GM21786 (cell line): ENCODE results near the gene TRIAP1.

Source experiments
- ATAC-seq: cut with Tn5 transposase; IDR thresholded peaks from one replicate; pipeline ENCODE4 v1.9.1; 2021; ENCODE audit not compliant: unreplicated experiment

Gene TRIAP1

DNA sequence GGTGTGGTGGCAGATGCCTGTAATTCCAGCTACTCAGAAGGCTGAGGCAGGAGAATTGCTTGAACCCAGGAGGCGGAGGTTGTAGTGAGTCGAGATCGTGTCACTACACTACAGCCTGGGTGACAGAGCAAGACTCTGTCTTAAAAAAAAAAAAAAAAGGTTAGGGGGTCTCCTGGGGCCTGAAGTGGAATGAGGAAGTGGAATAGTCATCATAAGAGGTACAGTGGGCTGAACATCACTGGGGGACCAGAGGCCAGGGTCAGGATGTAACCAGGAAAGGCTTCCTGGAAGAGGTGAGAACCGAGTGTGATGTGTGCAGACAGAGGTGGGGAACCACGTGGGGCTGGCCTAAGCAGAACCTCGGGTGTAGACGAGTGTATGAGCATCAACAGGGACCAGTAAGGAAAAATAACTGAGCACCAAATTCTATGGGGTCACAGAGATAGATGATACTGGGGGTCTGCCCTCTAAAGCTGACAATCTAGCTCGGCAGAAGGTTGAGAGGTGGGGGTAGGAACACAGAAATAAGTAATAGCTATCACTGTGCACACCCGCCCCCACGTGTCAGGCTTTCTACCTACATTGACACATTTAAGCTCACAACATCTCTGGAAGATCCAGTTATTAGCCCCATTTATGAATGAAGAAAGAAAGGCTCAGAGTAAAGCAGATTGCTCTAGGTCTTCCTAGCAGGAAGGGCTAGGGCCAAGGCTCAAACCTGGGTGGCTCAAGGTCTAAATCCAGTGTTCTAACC is 13.2 kb downstream of the TRIAP1 start:
- ATAC-seq, result no peak

DNA sequence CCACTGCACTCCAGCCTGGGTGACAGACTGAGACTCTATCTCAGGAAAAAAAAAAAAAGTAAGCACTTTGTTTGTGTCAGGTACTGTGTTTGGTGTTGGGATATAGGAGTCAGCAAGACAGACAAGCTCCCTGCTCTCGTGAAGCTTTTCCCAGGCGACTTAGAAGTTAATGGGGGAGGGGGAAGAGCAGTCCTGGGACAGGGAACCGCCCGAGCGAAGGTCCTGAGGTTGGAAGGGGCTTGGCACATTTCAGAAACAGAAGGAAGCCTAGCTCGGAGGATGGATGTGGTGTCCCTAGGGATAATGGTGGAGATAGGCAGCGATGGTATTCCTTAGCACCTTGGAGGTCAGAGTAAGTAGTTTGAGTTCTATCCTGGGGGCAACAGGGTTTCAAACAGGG is 16.8 kb downstream of the TRIAP1 start:
- no peak for ATAC-seq

DNA sequence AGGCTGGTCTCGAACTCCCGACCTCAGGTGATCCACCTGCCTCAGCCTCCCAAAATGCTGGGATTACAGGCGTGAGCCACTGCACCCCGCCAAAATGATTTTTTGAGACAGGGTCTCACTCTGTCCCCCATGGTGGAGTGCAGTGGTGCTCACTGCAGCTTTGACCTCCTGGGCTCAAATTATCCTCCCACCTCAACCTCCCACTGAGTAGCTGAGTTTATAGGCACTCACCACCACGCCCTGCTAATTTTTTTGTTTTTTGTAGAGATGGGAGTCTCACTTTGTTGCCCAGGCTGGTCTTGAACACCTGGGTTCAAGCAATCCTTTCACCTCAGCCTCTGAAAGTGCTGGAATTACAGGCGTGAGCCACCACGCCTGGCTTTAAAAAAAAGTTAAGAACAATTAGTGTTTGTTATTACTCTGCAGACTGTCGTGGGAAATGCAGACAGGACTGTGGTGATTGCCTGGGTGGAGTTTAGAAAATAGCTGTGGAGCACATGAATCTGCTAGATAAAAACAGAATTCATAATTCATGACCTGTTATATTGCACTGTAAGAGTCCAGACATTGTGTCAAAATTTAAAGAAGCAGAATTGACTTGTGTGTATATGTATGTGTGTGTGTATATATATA is 17.5 kb downstream of the TRIAP1 start:
- ATAC-seq, result no peak

DNA sequence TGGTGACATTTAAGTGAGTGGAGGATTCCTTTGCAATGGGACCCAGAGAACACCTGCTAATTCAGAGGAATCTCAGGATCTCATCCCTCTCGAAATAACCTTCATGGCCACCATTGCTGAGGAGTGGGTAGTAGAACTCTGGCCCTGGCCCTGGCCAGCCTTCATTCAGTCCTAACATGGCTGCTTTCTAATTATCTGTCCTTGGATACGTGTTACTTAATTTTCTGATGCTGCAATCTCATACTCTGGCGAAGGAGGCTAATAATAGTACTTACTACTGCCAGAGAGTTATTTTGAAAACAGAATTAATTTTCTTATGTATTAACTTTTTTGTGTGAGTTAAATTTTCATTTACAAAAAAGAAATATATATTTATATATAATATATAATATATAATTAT is 20.4 kb downstream of the TRIAP1 start:
- no peak for ATAC-seq

DNA sequence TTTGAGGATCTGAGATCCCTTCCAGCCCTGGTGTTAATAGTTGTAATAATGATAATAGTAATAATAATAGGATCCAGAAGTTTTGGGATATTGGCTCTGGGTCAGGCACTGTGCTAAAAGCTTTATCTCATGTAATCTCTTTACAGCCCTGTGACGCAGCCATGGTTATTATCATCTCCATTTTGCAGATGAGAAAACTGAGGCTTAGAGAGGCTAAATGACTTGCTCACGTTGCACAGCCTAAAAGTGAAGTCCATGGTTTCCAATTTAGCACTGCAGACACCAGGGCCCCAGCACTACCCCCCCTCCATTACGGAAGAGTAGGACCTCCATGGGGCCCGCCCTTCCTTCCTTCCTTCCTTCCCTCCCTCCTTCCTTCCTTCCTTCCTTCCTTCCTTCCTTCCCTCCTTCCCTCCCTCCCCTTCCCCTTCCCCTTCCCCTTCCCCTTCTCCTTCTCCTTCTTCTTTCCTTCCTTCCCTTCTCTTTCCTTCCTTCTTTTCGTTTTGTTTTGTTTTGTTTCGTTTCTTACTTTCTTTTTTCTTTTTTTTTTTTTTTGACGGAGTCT is 23.2 kb downstream of the TRIAP1 start:
- no peak for ATAC-seq

DNA sequence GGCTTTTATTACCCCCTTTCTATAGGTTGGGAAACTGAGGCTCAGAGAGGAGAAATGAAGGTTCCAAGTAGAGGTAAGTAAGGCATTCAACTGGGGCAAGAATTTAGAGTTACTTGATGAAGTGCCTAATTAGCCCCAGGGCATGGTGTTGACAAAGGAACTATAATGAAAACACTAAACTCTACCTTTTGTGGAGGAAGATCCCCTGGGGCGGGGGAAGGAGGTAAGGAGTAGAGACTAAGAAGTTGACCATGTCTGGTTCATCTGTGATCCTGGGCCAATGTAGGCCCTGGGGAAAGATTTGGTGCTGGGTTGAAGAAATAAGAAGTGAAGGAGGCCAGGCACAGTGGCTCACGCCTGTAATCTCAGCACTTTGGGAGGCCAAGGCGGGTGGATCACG is 24.5 kb downstream of the TRIAP1 start:
- ATAC-seq, result no peak

DNA sequence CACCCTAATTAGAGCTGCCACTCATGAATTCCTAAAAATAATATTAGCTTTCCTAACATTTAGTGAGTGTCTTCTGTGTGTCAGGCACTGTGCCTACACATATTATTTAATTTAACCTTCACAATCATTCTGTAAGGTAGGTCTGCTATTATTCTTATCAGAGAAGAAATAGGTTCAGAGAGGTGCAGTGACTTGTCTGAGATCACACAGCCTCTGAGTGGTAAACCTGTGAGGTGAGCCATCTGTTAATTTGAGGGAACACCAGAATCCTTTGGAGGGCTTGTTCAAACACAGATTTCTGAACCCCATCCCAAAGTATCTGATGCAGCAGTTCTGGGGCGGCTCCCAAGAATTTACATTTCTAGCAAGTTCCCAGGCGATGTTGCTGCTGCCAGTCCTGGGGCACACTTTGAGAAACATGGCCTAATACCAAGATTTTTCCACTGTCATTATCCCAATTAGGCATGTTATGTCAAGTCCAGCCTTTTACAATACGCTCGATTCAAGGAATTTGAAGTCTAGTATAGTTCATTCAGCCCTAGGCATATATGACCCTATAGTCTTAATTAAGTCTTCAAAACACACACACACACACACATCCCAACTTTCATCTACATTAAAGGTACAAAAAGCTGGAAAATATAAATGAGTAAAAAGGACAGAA is 28.1 kb downstream of the TRIAP1 start:
- no peak for ATAC-seq

DNA sequence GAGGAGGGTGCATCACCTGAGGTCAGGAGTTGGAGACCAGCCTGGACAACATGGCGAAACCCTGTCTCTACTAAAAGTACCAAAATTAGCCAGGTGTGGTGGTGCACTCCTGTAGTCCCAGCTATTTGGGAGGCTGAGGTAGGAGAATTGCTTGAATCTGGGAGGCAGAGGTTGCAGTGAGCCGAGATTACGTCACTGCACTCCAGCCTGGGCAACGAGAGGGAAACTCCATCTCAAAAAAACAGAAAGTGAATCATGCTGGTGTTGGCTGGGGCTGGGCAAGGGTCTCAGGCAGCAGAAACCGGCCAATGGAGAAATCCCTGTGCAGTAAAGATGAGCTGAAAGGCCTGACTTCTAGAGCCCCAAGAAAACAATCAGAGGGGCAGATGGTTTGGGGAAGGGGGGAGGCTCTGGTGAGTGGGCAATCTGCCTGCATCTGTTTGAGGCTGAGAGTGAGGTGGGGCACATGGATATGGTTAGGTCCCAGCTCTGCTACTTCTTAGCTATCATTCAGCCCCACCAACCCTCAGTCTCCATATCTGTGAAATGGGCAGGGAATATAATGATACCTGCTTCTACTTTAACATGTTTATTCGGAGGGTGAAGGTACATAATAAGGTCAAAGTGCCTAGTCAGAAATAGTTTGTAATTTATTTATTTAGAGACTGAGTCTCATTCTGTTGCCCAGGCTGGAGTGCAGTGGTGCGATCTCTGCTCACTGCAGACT is 29.5 kb downstream of the TRIAP1 start:
- no peak for ATAC-seq

DNA sequence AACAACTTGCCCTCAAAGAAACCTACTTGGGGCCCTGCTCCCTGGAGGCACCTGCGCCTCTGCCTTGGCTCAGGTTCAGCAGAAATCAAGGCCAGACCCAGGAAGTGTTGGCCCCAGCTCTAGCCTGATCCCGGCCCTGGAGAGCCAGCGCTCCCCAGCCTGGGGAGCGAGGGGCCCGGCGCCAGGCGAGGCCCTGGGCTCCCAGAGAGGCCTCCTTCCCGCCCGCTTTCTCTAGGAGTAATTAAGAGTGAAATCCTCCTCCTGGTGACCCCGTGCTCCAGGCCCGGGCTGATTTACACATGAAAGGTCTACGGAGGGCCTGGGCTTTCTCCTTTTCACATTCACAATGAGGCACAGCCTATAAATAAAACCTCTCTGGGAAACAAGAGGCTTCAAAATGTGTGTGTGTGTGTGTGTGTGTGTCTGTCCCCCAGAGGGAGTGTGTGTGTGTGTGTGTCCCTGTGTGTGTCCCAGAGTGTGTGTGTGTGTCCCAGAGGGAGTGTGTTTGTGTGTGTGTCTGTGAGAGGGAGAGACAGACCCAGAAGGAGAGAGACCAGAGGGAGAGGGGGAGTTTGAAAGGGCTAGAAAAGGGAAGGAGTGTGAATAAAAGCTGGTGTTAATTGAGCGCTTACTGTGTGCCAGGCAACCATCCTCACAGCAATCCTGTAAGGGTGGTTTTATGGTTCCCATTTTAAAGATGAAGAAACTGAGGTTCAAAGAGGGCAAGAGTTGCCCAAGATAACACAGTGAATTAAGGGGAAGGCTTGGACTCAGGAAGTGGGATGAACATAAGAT is 32.1 kb downstream of the TRIAP1 start:
- no peak for ATAC-seq

DNA sequence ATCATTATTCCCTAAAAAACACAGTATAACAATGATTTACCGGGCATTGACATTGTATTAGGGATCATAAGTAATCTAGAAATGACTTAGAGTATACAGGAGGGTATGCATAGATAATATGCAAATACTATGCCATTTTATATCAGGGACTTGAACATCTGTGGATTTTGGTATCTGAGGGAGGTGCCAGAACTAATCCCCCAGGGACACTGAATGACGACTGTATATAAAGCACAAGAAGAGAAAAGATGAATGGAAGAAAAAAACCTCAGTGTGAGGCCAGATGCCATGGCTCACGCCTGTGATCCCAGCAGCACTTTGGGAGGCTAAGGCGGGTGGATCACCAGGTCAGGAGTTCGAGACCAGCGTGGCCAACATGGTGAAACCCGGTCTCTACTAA is 33.8 kb downstream of the TRIAP1 start:
- no peak for ATAC-seq

DNA sequence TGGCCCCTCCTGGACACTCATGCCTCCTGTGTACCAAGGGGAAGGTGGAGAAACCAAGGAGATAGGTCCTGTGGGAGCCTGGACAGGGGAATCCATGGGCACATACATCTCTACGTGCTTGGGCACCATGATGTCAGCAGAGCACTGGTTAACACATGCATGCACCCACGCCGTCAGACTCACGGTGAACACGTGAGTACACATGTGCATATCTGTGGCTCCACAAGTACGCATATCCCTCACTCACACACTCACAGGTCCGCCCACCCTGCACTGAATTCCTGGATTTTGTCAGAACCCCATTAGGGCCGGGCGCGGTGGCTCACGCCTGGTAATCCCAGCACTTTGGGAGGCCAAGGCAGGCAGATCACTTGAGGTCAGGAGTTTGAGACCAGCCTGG is 37.4 kb downstream of the TRIAP1 start:
- ATAC-seq, result no peak

DNA sequence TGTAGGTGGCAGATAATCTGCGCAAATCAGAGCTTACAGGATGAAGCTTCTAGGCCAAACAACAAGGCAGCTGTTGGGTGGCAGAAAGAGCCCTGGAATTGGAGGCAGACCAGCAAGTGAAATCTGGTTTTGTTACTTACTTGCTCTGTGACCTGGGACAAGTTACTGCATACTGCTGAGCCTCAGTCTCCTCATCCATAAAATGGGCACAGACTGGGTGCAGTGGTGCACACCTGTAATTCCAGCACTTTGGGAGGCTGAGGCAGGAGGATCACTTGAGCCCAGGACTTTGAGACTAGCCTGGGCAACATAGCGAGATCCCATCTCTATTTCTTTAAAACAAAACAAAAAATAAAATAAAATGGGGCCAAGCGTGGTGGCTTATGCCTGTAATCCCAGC is 39.6 kb downstream of the TRIAP1 start:
- ATAC-seq, result no peak

DNA sequence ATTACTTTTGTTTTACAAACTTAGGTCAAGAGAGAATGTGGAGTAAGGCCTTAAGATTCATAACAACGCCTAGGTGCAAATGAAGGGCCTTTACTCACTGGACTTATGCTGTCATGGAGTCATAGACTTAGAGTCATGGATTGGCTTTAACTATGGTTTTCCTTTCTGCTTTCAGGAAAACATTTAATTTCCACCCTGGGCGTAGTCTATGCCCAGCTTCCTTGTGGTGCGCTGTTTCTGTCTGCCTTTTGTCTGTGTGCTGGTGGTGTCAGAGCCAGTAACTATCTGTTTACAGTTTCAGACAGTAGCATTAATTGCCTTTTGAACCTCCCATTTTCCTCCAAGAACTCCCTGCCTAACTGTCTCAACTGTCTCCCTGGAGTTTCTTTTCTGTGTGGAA is 40.1 kb downstream of the TRIAP1 start:
- ATAC-seq, result no peak

DNA sequence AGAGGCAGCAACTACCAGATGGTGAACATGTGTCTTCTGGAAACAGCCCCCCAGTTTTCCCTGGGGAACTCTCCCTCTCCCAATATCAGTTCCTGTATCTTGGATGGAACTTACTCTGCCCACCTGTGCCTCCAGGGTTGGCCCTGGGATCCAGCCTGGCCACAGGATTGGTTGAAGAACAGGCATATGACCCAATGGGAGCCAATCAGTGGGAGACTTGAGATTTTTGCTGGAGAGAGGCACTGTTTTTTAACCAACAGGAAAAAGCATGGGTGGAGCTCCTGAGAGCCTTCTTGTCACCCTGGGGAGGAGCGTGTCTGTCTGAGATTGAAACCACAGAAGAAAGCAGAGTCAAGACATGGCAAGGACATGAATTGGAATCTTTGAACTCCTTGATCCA is 41.9 kb downstream of the TRIAP1 start:
- ATAC-seq, result no peak

DNA sequence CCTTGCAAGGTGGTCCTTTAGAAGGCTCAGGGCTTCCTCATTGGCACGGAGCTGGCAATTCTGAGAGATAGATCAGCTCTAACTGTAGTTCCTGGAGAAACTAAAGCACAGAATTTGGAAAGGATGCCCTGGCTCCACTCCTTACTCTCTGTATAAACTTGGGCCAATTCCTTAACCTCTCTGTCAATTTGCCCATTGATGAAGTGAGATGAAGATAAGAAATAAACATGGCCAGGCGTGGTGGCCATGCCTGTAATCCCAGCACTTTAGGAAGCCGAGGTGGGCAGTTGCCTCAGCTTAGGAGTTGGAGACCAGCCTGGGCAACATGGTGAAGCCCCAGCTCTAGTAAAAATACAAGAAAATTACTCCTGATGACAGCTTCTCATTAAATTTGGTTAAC is 42.3 kb downstream of the TRIAP1 start:
- ATAC-seq, result no peak

DNA sequence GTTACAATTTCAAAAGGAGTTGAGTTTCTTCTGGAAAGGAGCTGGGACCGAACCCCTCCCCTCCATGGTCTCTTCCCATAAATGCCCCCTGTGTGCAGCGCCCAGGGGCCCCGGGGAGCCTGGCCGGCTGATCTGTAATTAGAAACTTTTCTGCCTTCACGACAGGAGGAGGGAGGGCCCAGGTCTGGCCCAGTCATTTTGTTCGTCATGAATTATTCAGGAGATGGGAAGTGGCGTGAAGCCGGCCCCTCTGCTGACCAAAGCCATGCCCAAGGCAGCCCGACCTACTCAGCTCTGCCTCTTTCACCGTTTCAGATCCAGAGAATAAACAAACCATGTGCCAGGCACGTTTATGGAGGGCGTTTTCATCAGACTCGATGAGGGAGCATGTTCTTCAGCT is 44.0 kb downstream of the TRIAP1 start:
- no peak for ATAC-seq

DNA sequence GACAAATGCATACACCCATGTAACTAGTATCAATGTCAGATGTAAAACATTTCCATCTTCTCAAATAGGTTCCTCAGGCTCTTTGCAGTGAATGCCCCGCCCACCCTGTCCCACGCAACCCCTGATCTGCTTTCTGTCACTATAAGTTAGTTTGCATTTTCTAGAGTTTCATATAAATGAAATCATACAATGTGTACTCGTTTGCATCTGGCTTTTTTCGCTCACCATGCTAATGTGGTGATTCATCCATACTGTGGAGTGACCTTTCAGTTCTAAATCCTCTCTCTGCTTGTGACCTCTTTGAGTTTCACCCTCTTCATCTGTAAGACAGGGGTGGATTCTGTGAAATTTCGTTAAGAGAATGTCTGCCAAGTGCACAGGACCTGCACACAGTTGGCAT is 46.7 kb downstream of the TRIAP1 start:
- ATAC-seq, result no peak

DNA sequence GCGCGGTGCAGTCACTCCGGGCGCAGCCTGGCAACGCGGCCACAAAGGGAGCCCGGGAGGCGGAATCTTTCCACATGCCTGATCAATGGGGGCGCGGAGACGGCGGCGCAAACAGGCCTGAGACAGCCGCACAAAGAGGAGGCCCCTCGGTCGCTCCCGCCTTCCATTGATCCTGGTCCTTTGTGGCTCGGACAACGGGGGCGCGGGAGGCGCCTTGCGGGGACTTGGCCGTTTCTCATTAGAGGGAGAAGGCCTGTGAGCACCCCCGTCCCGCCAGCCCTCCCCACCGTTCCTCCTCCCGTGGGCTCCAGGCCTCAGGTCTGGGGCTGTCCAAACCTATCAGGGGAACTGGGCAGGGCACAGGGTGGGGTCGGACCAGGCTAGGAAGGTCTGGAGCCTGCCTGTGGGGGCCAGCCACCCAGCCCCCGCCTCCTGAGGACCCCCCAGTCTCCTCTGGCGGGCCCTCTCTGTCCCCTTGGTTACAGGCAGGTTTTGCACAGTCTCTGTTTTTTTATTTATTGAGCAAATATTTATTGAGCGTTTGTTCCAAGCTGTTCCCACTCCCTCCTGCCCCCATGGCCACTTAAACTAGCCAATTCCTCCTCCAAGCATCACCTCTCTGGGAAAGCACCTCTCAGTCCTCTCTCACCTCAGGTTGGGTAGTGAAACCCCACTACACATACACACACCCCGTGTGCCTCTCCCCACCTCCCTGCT is 48.2 kb downstream of the TRIAP1 start:
- no peak for ATAC-seq

DNA sequence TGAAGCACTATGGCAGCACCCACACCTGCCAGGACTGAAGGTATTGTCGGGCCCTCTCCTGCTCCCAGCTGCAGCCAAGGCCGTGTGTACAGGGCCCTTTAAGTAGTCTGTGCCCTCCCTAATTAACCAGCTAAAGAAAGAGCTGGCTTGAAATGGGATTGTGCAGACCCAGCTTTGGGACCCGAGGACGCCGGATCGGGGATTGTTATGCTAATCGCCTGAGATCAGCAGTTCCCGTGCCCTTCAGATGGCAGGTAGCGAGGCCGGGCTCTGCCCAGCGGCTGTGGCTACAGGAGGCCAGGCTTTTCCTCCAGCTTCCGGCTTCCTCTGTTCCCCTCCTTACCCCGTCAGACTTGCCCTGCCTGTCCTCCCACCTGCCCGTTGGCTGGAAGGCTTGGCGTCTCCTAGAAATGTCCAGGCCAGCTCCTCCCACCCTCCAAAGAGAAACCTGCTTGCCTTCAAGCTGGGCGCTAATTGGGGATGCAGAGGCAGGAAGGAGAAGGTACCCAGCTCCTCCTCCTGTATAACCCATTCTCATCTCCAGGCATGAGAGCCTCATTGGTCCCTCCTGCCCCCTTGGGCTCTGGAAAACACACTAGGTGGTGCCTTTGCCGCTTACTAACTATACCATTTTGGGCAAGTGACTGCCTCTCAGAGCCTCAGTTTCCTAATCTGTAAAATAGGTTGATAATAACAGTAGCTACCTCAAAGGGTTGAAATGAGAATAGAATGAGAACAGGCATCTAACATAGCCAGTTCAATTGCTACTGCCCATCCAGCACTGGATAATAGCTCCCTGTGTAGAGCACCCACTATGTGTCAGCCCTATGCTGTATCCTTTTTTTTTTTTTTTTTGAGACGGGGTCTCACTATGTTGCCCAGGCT is 51.5 kb downstream of the TRIAP1 start:
- ATAC-seq, result no peak
